BE2C (cell line): Measurements from ENCODE around the gene IFI27.

Experiments used
- DNase-seq: peaks from one replicate; pipeline ENCODE4 v3.0.0-alpha.2; 2020
- H3K27me3 ChIP-seq: fragments of 250-450 bp; sonication (Bioruptor Pico); 2 replicates; pipeline ENCODE4 v1.5.1; 2020; ENCODE audit warnings: mild to moderate bottlenecking
- H3K36me3 ChIP-seq: fragments of 250-450 bp; sonication (Bioruptor Pico); 2 replicates; pipeline ENCODE4 v1.5.1; 2020; ENCODE audit warnings: mild to moderate bottlenecking
- H3K4me1 ChIP-seq: fragments of 250-450 bp; sonication (Bioruptor Pico); 2 replicates; pipeline ENCODE4 v1.5.1; 2020
- H3K4me3 ChIP-seq: 2 replicates; pipeline ENCODE4 v1.5.1; 2011; ENCODE audit warnings: low read depth, low read length
- H3K9me3 ChIP-seq: fragments of 250-450 bp; sonication (Bioruptor Pico); 2 replicates; pipeline ENCODE4 v1.5.1; 2020
- CTCF ChIP-seq: IDR thresholded peaks from 2 replicates; pipeline ENCODE4 v1.5.1; 2012; ENCODE audit warnings: mild to moderate bottlenecking, low read depth, low read length

Gene IFI27

GRCh38 chr14:94129111-94129757 is 18.7 kb downstream of the IFI27 start, which contains the start of gene IFI27L2:
Gene IFI27L2, minus strand, starts transcription at chr14:94129604. Its CDS starts 40 bp downstream, at chr14:94129564.
- Histone ChIP-seq H3K9me3 (no peaks in the 10 kb centered on the region), H3K4me1 (no peaks in the 10 kb centered on the region), H3K36me3 (no peaks in the 10 kb centered on the region), H3K4me3 (peak within 1 kb of the TSS; percentile 76), H3K27me3 (no peaks in the 10 kb centered on the region)
- DNase-seq = peak; percentile 78
- TF ChIP-seq CTCF = peak; percentile 18

GRCh38 chr14:94129758-94130414 is 19.4 kb downstream of the IFI27 start:
- TF ChIP-seq CTCF = no peak

GRCh38 chr14:94132285-94132887 is 21.9 kb downstream of the IFI27 start:
- DNase-seq = peak; percentile 71
- H3K27me3 ChIP-seq = no peaks in the 10 kb centered on the region
- H3K4me3 ChIP-seq = no peak overlapping the region
- no peaks in the 10 kb centered on the region for H3K9me3 ChIP-seq
- TF ChIP-seq CTCF = peak; percentile 83
- H3K4me1 ChIP-seq = no peaks in the 10 kb centered on the region
- H3K36me3 ChIP-seq = no peaks in the 10 kb centered on the region

More at GRCh38 chr14:94129758-94130414, 19.4 kb downstream of the IFI27 start:
- Histone ChIP-seq H3K4me3 (peak overlapping the region; percentile 76), H3K27me3 (no peaks in the 10 kb centered on the region), H3K4me1 (no peaks in the 10 kb centered on the region), H3K9me3 (no peaks in the 10 kb centered on the region), H3K36me3 (no peaks in the 10 kb centered on the region)
- no peak for DNase-seq

GRCh38 chr14:94135476-94135875 is 24.9 kb downstream of the IFI27 start:
- no peak for DNase-seq
- Histone ChIP-seq H3K9me3 (no peaks in the 10 kb centered on the region), H3K27me3 (no peaks in the 10 kb centered on the region), H3K36me3 (no peaks in the 10 kb centered on the region), H3K4me3 (no peak overlapping the region), H3K4me1 (no peaks in the 10 kb centered on the region)
- no peak for TF ChIP-seq CTCF

GRCh38 chr14:94136575-94137331 is 26.2 kb downstream of the IFI27 start:
- DNase-seq = peak; percentile 90
- Histone ChIP-seq H3K36me3 (no peaks in the 10 kb centered on the region), H3K4me1 (no peaks in the 10 kb centered on the region), H3K9me3 (no peaks in the 10 kb centered on the region), H3K27me3 (no peaks in the 10 kb centered on the region), H3K4me3 (no peak overlapping the region)
- peak; percentile 99 for TF ChIP-seq CTCF
